SK-MEL-5 (cell line): ENCODE data around the gene PLXNA2. TPM values are rescaled to one million over a fixed set of nuclear protein-coding genes. Genes with fewer than 3 reads are reported as not detected.

Source experiments
- DNase-seq: peaks from one replicate; pipeline ENCODE4 v3.0.0-alpha.2; 2016; ENCODE audit warnings: low read depth, low spot score
- in situ Hi-C: cut with HindIII; loops from 2 replicates; pipeline ENCODE4 v1.10.0; 2016; ENCODE audit warnings: low sequenced_read_pairs, high pct_unique_total_duplicates, low pct_unique_long_range_greater_than_20kb
- total RNA-seq: library from RNA; depleted of rRNA; stranded (reverse); fragments of >200 nt; shearing (Covaris generic); gene quantifications from 2 replicates; pipeline ENCODE4 v1.2.3, GENCODE V29; 2014

PLXNA2 gene
- total RNA-seq, 1 experiment from 2014 or later, result 0.34 TPM

DNA sequence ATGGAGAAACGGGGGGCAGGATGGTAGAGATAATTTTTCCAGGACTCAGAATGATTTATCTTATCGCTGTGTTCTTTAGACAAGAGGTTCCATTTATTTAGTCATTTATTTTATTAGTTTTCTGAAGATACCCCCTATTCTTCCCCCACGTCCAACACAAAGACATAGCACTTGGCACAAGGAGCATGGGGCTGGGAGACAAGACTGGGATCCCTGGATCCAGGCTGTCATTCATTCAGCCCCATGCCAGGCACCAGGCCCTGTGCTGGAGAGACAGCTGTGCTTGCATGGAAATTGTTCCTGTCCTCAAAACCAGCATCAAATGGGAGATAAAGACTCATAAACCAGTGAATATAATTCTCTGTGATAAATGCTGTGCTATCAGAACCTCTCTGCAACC is 27.1 kb upstream of the PLXNA2 start:
- in situ Hi-C loops, result no loop called here

DNA sequence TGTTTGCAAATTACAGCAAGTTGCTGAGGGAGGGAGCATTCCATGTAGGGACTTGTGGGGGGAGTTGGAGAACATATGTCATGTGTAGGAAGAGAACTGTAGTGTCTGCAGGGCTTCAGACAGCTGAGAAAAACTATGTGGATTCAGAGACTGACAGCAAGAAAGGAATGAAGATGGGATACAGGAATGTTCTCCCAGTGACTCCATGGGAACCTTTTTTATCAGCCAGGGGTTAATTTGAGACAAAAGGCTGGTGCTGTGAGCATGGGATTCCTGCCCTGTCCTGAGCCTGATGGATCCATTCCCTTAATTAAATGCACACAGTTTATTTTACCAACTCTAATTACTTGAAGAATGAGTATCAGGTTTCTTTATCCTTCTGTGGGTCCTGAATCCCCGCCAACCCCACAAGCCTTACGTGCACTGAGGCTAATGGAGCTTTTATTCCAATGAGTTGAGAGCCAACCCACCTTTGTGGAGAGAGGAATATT is 26.5 kb upstream of the PLXNA2 start:
- no peak for DNase-seq
- in situ Hi-C loops, result no loop called here

More for the DNA sequence above, 27.1 kb upstream of the PLXNA2 start:
- DNase-seq, result no peak

DNA sequence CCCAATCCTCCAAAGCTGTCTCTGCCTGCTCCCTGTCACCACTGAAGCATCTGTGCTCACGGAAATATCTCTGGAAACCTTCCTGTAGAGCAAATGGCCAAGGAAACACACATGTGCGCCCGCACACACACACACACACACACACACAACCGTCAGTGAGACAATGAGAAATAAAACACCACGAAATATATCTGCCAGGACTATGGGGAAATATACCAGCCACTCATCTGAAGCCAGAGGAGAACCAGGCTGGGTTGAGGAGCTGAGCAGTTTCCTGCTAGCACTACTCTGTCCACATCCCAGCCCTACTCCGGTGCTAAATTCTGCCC is 25.1 kb upstream of the PLXNA2 start:
- no peak for DNase-seq
- in situ Hi-C loops, result no loop called here

DNA sequence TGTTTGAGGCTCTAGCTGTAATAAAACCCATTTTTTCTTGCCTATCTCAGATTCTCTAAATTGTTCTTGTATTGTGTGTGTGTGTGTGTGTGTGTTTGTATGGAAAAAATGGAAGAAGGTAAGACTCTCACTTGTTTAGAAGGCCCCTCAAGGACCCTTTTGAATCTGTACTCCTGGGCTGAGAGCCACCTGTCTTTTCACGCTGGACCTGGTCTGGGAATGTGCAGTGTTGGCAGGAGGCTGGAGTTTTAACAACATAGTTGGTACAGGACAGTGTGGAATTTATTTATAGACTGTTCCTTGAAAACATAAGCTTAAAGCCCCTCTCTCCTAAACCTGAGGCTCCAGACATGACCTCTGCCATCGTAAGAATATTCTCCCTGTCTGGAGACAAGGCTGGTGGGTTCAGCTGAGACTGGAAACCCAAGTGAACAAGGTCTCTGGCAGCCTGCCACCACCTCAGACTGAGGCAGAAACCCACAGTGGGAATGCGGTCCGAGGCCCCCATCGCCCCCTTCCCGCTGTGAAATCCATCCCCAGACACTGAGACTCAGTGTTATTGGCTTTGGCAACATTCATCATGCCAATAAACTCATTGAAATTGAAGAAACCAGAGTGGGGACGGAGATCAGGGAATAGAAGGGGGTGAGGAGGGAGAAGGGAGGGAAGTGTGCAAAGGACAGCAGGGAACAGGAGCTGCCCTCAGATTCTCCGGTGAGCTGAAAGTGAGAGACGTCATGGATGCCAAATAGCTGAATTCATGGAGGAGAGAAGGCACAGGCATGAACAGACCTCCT is 24.6 kb upstream of the PLXNA2 start:
- no peak for DNase-seq
- in situ Hi-C loops, result no loop called here

DNA sequence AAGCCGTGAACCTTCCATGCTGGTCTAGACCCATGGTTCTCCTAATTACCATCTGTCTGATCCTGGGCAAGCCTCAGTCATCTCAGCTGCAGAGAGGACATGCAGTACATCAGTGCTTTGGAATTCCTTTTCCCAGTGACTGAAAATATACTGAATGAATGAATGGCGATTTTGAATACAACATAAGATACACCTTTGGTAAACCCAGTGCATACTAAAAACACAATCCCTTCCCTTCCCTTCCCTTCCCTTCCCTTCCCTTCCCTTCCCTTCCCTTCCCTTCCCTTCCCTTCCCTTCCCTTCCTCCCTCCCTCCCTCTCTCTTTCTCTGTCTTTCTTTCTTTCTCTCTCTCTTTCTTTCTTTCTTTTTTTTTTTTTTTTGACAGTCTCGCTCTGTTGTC is 21.3 kb upstream of the PLXNA2 start:
- in situ Hi-C loops, result no loop called here
- no peak for DNase-seq

DNA sequence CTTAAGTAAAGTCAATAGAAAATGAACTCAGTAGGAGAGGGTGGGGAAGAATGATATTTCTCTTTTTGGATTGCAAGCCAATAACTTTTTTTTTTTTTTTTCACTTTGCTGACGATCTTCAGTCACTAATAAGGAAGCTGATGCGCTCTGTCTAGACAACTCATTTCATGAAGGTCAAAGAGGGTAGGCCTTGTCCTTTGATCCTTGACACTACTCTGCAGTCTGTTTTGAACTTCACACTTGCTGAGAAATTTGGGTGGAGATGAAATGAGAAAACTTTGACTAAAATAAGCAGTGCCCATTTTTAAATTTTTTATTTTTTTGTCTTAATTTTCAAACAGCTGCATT is 20.9 kb upstream of the PLXNA2 start:
- no peak for DNase-seq
- in situ Hi-C loops, result no loop called here

DNA sequence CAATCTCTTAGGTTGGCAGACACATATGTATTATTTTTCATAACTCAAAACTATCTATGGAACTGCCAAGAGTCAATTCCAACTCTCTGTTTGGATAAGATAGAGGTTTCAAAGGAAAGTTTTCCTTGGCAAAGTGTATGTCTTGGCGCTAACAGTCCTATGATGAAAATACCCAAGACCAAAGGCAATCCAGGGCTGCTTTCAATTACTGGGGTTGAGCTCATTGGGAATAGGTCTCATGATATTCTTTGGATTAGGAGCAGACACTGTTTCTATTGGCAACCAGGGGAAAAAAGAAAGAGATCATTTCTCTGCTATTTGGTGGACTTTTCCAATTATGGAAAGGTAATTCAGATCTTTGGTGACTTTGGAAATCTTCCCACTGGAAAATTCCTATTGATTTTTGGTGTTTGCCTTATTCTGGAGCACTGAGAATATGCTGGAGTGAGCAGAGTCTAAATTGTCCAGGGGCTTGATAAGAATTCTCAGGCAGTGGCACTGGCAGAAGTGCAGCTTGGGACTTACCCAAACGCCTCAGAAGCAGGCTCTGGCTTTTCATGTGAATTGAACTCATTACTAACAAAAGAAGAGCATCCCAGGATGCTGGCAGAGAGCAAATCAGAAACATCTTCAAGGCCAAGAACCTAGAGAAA is 20.4 kb upstream of the PLXNA2 start:
- no peak for DNase-seq
- in situ Hi-C loops, result no loop called here

DNA sequence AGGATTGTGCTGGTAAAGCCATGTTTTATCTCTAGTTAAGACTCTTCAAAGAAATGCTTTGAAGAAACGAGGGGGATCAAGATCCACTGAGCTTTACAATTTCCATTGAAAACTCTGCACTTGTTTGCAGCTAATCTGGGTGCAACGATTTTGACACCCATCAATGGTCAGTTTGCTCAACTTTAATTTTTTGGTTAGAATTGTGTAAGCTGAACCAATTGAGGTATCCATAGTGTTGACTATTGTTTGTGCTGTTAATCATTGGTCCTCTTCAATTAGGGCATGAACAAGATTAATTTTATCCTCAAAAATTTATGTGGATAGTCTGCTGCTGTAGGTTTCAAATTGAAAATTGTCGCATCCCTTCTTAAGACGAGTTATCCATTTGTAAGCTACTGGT is 17.7 kb upstream of the PLXNA2 start:
- no peak for DNase-seq
- in situ Hi-C loops, result no loop called here

DNA sequence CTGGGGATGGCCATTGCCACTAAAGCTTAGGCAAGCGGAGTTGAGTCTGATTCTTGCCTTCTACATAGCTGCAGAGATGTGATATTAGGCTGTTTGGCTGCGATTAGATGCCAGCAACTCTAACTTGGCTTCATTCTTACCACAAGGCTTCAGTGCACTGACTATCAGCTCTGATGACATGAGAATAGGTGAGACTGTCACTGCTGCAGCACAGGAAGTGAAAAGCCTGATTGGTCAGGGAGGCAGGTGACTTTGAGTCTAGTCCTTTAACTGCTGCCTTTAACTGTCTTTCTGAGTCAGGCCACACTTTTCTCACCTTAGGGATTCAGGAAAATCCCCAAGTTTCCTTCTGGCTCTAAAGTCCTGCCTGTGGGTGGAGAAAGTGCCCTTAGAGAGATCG is 14.1 kb upstream of the PLXNA2 start:
- DNase-seq, result no peak
- in situ Hi-C loops, result no loop called here

DNA sequence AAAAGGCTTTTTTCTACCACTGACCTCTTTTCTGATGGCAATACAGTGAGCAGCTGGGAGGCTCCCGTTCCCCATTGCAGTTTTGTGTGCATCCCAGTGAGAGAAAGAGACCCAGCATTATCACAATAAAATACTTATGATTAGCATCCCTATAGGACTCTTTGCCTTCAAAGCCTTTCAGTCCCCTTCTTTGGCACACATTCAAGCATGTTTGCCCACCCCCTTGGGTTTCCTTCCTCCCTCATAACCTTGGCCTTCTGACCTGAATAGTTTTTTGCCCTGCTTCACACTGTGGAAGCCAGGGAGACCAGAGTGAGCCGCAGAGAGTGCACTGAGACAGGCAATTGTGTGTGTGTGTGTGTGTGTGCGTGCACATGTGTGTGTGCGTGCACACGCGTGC is 13.2 kb upstream of the PLXNA2 start:
- in situ Hi-C loops, result no loop called here
- DNase-seq, result no peak

DNA sequence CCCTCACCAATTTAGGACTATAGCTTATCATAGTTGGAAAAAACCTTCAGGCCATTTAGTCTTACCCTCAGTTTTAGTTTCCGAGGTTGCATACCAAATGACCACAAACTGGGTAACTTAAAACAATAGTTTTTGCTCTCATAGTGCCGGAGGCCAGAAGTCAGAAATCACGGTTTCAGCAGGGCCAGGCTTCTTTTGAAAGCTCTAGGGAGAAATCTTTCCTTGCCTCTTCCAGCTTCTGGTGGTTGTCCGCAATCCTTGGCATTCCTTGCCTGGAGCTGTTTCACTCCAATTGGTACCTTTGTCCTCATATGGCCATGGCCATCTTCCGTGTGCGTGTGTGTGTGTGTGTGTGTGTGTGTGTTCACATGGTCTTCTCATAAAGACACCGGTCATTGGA is 12.4 kb upstream of the PLXNA2 start:
- in situ Hi-C loops, result no loop called here
- DNase-seq, result peak; percentile 80

DNA sequence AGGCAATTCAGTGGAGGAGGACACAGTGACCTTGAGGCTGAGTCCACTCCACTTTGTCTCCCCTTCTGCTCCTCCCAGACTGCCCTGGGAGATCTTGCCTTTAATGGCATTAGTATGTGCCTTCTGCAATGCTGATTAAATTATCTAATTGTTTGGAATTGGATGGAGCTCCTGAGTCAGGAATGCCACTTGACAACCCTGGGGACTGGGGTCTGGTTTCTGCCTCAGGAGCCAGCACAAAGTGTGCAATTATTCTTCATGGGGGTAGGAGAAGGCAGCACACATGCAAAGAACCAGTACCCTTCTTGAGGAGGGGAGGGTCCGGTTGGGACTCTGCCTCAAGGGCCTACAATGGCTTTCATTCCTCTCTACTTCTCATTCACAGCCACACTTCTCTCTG is 11.9 kb upstream of the PLXNA2 start:
- DNase-seq, result no peak
- in situ Hi-C loops, result no loop called here

DNA sequence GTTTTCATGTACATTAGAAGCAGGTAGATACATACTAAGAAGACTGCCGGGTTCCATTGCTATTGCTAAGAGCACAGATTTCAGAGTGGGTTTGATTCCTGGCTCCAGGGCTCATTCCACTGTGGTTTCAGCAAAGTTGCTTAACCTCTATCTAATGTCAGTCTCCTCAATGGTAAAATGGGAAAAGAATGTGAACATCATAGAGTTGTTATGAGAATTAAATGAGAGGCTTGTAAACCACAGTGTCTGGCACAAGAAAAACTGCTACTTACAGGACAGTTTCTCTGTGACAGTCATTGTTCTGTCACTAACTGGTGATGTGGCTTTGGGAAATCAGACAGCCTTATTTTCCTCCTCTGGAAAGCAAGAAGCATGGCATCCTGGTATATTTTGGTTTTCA is 10.7 kb upstream of the PLXNA2 start:
- DNase-seq, result no peak
- in situ Hi-C loops, result no loop called here

DNA sequence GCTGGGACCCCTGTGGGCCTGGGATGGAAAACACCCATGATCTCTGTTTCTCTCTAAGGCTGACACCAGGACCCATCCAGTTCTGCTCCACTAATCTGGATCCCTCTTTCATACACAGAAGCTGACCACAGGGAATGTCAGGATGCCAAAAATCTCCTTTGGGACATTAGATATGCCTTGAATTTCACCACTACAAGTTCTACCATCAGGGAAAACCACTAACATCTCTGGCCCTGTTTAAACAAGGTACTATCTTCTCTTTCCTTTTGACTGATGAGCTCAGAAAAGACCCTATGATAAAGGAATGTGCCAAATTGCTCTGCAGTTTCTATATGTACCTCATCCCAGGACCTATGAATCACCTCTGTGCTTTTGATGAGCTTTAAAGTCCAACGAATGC is 10.2 kb upstream of the PLXNA2 start:
- no peak for DNase-seq
- in situ Hi-C loops, result no loop called here

DNA sequence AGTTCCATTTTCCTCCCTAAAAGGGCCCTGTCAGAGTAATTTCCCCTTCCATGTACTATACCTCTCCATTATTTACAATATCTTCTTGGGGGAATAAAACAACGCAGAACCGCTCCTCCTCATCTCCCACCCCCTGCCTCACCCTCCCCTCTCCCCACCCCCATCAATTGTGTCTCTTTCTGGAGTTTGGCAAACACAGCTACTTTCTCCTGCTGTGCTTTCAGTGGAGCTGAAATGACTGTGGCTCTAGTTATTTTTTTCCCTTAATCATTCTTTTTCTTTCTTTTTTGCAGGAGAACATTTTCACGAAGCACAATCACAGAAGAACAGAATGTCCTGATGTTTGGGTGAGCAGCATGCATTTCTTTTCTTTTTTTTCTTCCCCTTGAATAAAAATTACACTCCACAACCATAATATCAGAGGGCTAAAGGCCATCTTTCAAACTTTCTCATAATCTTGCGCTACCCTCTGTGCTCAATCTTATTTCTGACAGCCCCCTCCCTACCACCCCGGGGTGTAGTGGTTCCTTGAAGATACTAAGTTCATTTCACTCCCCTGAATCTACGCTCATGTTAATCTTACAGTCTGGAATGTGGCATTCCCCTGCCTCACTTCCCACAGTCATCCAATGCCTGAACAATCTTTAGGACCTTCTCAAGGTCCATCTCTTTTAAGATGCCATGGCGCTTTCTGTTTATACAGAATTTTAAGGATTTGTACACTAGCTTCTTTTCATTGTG is 8.8 kb upstream of the PLXNA2 start:
- DNase-seq, result no peak
- in situ Hi-C loops, result no loop called here

DNA sequence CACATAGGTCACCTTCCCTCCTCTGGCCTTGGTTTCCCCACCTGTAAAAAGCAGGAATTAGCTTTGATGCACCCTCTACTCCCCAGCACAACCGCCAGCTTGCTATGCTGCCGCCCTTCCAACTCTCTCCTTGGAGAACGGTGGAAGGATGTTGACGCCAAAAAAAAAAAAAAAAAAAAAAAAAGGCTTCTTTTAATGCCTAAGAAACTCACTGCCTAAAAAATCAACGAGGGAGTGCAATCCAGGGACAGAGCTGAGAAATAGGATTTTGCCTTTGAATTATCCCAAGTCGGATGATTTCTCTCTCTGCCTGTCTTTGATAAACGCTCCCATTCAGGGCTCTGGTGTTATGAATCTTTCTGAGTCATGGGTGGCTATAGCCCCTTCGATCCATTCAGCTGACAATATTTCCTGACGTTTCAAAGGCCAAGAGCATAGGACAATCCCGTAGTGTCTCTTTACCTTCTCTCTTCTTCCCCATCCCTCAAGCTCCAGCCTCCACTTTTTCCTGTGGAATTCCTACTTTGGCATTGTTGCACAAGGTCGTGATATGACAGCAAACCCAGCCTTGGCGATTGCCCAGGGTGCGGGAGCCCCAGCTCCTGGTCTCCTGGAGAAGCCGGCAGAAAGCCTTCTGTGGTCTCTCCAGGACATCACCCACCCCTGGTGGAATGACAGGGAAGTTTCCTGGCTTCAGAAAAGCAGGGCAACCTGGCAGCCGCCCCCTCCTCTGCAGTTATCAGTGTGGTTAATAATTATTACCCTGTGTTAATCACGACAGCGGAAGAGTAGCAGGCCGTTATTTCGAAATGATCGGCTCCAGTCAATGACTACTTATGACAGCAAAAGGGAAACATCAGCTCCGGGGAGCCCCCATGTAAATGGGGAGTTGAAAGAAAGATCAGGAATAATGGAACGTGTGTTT is 8.0 kb upstream of the PLXNA2 start:
- peak; percentile 39 for DNase-seq
- in situ Hi-C loops, result no loop called here

DNA sequence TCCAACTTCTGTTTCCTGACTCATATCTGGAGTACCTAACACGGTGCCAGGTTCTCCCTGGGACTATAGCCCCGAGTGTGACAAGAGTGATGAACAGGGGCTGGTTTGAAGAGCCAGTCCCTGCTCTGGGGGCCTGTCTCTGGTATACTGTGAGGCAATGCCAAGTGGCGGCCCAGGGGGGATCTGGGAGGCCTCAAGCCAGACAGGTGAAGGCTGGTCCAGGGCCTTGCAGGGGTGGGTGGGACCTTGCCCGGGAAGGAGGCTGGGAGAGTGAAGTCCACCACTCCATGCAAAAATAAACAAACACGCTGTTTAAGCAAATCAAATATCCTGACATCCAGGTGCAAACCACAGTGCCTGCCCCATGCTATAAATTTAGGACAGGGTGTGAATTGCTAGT is 6.8 kb upstream of the PLXNA2 start:
- no peak for DNase-seq
- in situ Hi-C loops, result no loop called here

DNA sequence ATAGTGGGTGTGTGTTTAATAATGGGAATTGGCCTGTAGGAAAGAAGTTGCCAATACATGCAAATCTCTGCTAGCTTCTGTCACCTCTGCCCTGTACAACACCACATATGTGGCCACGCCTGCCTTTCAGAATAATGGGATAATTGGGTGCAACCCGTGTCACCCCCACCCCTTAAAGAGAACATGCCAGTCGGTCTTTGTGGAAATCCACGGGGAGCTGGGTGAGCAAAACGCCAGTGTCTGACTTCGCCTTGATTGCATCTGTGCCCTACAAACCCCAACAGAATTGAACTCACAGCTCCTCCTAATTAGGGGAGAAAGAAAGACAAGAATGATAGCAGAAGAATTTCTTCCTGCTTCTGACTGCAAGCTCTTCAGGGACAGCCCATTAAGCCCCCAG is 6.4 kb upstream of the PLXNA2 start:
- in situ Hi-C loops, result no loop called here

More for the DNA sequence above, 6.4 kb upstream of the PLXNA2 start:
- no peak for DNase-seq
